CD4-positive, alpha-beta T cell (primary cell): ENCODE measurements around the gene NUP58. TPM values are rescaled to one million over a fixed set of nuclear protein-coding genes. Genes with fewer than 3 reads are reported as not detected.

ENCODE experiments used
- ATAC-seq: fragments of 200-7000 bp; cut with Tn5 transposase; one replicate; pipeline ENCODE4 v1.10.0; 2022; ENCODE audit warnings: mild to moderate bottlenecking; ENCODE audit not compliant: poor library complexity
- CTCF ChIA-PET: fragments of 350-600 bp; sonication (Branson Sonifier 250); formaldehyde crosslinking; loops from one replicate; lab custom pipeline; 2021; ENCODE audit warnings: antibody characterized with exemption, inconsistent platforms; lab: Charles Lee
- POLR2A ChIA-PET: fragments of 350-600 bp; sonication (Branson Sonifier 250); formaldehyde crosslinking; loops from one replicate; lab custom pipeline; 2021; ENCODE audit warnings: antibody characterized with exemption, inconsistent platforms; lab: Charles Lee
- DNase-seq, 14 experiments: peaks; one replicate each; pipeline ENCODE4 v3.0.0-alpha.2; 2013 to 2020; ENCODE audit warnings: mixed read lengths in 2 of 14
- H3K27ac ChIP-seq, 2 donors: one replicate each; pipeline versions ENCODE4 v1.5.1 to v1.7.0; 2013; ENCODE audit warnings: low read length in 2 of 2, low read depth in 1 of 2, mild to moderate bottlenecking in 1 of 2
- H3K27me3 ChIP-seq, 2 experiments: 1 replicate in 1 of 2; 2 replicates in 1 of 2; pipeline versions ENCODE4 v1.6.1 to v1.7.0; 2013; ENCODE audit warnings: low read length in 2 of 2, control low read depth in 1 of 2, mild to moderate bottlenecking in 1 of 2, moderate library complexity in 1 of 2; ENCODE audit not compliant: insufficient read depth in 2 of 2, control insufficient read depth in 1 of 2
- H3K36me3 ChIP-seq: one replicate; pipeline ENCODE4 v1.6.1; 2013; ENCODE audit warnings: low read length, control low read depth; ENCODE audit not compliant: insufficient read depth
- H3K4me1 ChIP-seq: one replicate; pipeline ENCODE4 v1.6.1; 2013; ENCODE audit warnings: low read length, control low read depth; ENCODE audit not compliant: insufficient read depth
- H3K4me3 ChIP-seq: one replicate; pipeline ENCODE4 v1.5.1; 2013; ENCODE audit warnings: mild to moderate bottlenecking, low read length, moderate library complexity
- H3K9me3 ChIP-seq, 2 experiments: 1 replicate in 1 of 2; 2 replicates in 1 of 2; pipeline versions ENCODE4 v1.6.1 to v1.7.0; 2013; ENCODE audit warnings: low read length in 2 of 2, mild to moderate bottlenecking in 2 of 2, control low read depth in 1 of 2, moderate library complexity in 1 of 2; ENCODE audit not compliant: control insufficient read depth in 1 of 2, insufficient read depth in 1 of 2
- H3K27ac Mint-ChIP-seq: one replicate; pipeline ENCODE4 v1.8.0; 2020; ENCODE audit warnings: mixed read lengths
- H3K27me3 Mint-ChIP-seq: one replicate; pipeline ENCODE4 v1.8.0; 2021; ENCODE audit warnings: mixed read lengths
- H3K36me3 Mint-ChIP-seq: one replicate; pipeline ENCODE4 v1.8.0; 2021; ENCODE audit warnings: low read depth, mixed read lengths
- H3K4me1 Mint-ChIP-seq: one replicate; pipeline ENCODE4 v1.8.0; 2021; ENCODE audit warnings: low read depth, mixed read lengths
- H3K4me3 Mint-ChIP-seq: one replicate; pipeline ENCODE4 v1.8.0; 2020; ENCODE audit warnings: mild to moderate bottlenecking, mixed read lengths
- H3K9me3 Mint-ChIP-seq: one replicate; pipeline ENCODE4 v1.8.0; 2020; ENCODE audit warnings: mixed read lengths
- intact Hi-C, 2 experiments: fragments of 100-400 bp; cut with DNase I in 1 of 2; cut with micrococcal nuclease in 1 of 2; formaldehyde crosslinking; loops; one replicate each; pipeline versions ENCODE4 v1.15.1 to v1.9.0; 2023 to 2025; cut with DNase I, micrococcal nuclease
- total RNA-seq, 174 experiments: library from RNA in 2 of 174; stranded (reverse) in 2 of 174; gene quantifications; one replicate each; pipeline ENCODE4 v1.2.3 and lab custom pipeline; 2021 to 2026
- TF ChIP-seq, protein P1 (sequence below): fragments of 200-600 bp; IDR thresholded peaks from one replicate; pipeline ENCODE4 v1.8.0; 2022; ENCODE audit warnings: antibody characterized with exemption, mild to moderate bottlenecking

NUP58 gene
- total RNA-seq, 2 experiments from 2014 or later = 56.5 to 60.9 TPM

DNA sequence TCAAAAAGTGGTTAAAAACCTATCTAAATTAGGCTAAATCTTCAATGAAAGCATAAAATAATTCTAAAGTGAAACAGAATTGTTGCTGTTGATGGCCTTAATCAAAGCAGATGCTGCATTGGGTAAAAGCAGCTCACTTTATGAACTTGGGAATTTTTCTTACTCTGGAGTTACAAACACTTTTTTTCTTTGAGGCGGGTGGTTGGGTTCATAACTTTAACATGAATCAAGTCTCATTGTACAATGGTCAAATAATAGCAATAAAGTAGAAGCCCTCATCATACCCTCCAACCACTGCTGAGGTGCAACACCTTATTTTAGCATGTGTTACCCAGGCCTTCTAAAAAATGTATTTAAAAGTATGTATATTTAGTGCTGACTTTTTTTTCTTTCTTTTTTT is 29.1 kb downstream of the NUP58 start:
- H3K27me3 Mint-ChIP-seq = no peaks in the 10 kb centered on the region
- intact Hi-C loops = loop anchor here in 1 of 2 experiments (5.0 kb wide), 1 partner anchor 78 kb away; no protein-coding TSS in a partner anchor
- H3K27ac Mint-ChIP-seq = no peak overlapping the region
- no peaks in the 10 kb centered on the region for H3K9me3 ChIP-seq
- H3K36me3 Mint-ChIP-seq = peaks cover 92% of the 10 kb centered on the region
- TF ChIP-seq, protein P1, sequence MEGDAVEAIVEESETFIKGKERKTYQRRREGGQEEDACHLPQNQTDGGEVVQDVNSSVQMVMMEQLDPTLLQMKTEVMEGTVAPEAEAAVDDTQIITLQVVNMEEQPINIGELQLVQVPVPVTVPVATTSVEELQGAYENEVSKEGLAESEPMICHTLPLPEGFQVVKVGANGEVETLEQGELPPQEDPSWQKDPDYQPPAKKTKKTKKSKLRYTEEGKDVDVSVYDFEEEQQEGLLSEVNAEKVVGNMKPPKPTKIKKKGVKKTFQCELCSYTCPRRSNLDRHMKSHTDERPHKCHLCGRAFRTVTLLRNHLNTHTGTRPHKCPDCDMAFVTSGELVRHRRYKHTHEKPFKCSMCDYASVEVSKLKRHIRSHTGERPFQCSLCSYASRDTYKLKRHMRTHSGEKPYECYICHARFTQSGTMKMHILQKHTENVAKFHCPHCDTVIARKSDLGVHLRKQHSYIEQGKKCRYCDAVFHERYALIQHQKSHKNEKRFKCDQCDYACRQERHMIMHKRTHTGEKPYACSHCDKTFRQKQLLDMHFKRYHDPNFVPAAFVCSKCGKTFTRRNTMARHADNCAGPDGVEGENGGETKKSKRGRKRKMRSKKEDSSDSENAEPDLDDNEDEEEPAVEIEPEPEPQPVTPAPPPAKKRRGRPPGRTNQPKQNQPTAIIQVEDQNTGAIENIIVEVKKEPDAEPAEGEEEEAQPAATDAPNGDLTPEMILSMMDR = no peak
- ChIA-PET POLR2A (no interaction called here), CTCF (no interaction called here)
- peaks cover 7% of the 10 kb centered on the region for H3K4me1 Mint-ChIP-seq
- H3K9me3 Mint-ChIP-seq = no peaks in the 10 kb centered on the region
- no peak overlapping the region for H3K4me3 ChIP-seq
- DNase-seq = no peak
- H3K27ac ChIP-seq = no peak overlapping the region
- ATAC-seq = no peak
- H3K4me1 ChIP-seq = no peaks in the 10 kb centered on the region
- peaks cover 81% of the 10 kb centered on the region for H3K36me3 ChIP-seq
- no peak overlapping the region for H3K4me3 Mint-ChIP-seq
- no peaks in the 10 kb centered on the region for H3K27me3 ChIP-seq

DNA sequence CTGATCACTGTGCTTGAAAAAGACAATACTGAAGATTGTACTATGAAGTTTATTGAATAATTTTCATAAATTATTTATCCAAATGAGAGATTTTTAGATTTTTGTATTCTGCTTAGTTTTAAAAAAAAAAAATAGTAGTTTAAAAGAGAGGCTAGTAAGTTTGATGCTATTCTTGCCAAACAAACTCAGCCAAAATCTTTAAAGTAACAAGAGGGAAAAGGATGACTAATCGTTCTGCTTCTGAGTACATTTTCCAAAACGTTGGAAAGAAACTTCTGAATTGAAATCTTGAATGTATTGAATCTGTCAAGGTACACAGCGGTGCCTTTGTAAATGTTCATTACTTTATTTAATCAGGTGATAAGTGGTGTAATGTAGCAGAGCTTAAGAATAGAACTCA is 34.4 kb downstream of the NUP58 start:
- ChIA-PET POLR2A (no interaction called here), CTCF (no interaction called here)
- no peaks in the 10 kb centered on the region for H3K9me3 Mint-ChIP-seq
- H3K27ac Mint-ChIP-seq = no peak overlapping the region
- DNase-seq (no peak), ATAC-seq (no peak)
- H3K27ac ChIP-seq = no peak overlapping the region
- no peaks in the 10 kb centered on the region for H3K4me1 ChIP-seq
- H3K4me3 Mint-ChIP-seq = no peak overlapping the region
- no peaks in the 10 kb centered on the region for H3K27me3 Mint-ChIP-seq
- H3K4me1 Mint-ChIP-seq = peaks cover 7% of the 10 kb centered on the region
- H3K36me3 Mint-ChIP-seq = peaks cover 84% of the 10 kb centered on the region
- intact Hi-C loops = no loop called here
- H3K4me3 ChIP-seq = no peak overlapping the region
- TF ChIP-seq, protein P1 = no peak
- H3K36me3 ChIP-seq = peaks cover 67% of the 10 kb centered on the region
- H3K27me3 ChIP-seq = no peaks in the 10 kb centered on the region
- no peaks in the 10 kb centered on the region for H3K9me3 ChIP-seq

DNA sequence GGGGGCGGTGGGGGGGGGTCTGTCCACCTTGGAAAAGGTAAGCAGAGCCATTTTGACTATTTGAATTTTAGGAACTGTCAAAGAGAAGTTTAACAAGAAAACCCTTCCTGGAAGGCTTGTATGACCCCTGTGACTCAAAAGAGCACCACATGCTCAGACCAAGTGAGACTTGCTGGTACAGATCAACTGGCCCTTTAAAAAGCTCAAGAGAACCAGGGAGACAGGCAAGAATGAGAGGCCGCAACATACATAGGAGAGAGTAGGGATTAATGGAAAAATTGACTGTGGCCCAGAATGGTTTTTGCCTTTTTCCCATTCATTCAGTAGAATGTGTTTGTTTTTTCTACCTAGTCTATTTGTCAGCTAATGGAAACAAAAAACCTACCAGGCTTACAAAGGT is 44.2 kb downstream of the NUP58 start:
- CTCF ChIA-PET = no interaction called here
- H3K36me3 ChIP-seq = peaks cover 5% of the 10 kb centered on the region
- POLR2A ChIA-PET = no interaction called here

More for the DNA sequence above, 44.2 kb downstream of the NUP58 start:
- Histone ChIP-seq H3K9me3 (no peaks in the 10 kb centered on the region), H3K4me3 (no peak overlapping the region), H3K27me3 (no peaks in the 10 kb centered on the region), H3K4me1 (no peaks in the 10 kb centered on the region), H3K27ac (no peak overlapping the region)
- intact Hi-C loops = no loop called here
- no peaks in the 10 kb centered on the region for H3K27me3 Mint-ChIP-seq
- peaks cover 5% of the 10 kb centered on the region for H3K36me3 Mint-ChIP-seq
- peaks cover 3% of the 10 kb centered on the region for H3K9me3 Mint-ChIP-seq
- ATAC-seq (no peak), DNase-seq (no peak)
- TF ChIP-seq, protein P1 = no peak
- no peak overlapping the region for H3K4me3 Mint-ChIP-seq
- peak overlapping the region; percentile 8 for H3K27ac Mint-ChIP-seq
- no peaks in the 10 kb centered on the region for H3K4me1 Mint-ChIP-seq
